Activated T-cell treated with anti-CD3 and anti-CD28 coated beads, Interleukin-2, amount 50 U/mL, for 1 hour (primary cell): ENCODE data around the gene NDUFB3.

Experiments
- DNase-seq: peaks from one replicate; pipeline ENCODE4 v3.0.0-alpha.2; 2020

Gene NDUFB3

DNA sequence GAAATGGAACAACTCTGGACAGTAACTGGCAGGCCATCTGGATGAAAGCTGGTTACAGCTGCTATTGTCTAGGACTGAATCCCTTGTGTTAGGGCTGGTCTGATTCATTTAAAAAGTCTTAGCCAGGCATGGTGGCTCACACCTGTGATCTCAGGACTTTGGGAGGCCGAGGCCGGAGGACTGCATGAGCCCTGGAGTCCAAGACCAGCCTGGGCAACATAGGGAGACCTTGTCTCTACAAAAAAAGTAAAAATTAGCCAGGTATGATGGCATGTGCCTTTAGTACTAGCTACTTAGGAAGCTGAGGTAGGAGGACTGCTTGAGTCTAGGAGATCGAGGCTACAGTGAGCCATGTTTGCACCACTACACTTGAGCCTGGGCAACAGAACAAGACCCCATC is 28.7 kb downstream of the NDUFB3 start:
- no peak for DNase-seq

DNA sequence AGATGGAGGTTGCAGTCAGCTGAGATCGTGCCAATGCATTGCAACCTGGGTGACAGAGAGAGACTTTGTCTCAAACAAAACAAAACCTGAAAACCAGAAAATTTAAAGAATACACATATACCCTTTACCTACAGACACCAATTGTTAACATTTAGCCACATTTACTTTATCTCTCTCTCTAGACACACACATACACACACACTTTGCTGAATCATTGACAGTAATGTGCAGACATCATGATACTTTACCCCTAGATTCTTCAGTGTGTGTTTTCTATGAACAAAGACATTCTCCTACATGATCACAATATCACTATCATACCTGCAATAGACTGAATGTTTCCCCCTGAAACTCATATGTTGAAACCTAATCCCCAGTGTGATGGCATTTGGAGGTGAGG is 34.0 kb downstream of the NDUFB3 start:
- DNase-seq = no peak

DNA sequence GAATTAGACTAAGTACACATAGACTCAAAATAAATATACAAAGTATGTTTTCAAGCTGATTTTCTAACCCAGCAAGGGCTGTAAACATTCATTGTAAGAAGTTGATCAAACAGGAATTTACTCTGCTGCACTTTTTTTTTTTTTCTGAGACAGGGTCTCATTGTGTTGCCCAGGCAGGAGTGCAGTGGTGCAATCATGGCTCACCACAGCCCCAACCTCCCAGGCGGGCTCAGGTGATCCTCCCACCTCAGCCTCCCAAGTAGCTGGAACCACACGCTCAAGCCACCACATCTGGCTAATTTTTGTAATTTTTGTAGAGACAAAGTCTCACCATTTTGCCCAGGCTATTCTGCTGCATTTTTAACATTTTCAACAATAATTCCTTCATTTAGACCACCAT is 35.8 kb downstream of the NDUFB3 start:
- DNase-seq = no peak

DNA sequence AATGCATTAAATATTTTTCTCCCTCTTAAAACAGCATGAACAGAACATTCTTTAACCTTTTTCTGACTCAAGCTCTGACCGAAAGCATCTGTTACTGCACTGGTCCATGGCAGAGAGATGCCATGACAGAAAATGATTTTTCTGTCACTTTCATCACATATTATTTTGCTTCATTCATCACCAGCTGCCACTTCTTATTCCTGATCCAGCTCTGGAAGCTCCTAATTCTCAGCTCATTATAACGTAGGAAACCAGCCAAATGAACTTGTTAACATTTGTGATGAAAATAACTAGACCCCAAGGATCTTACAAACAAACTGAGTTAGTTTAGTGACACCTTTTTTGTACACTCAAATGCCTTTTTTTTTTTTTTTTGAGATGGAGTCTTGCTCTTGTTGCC is 36.5 kb downstream of the NDUFB3 start:
- DNase-seq = no peak

DNA sequence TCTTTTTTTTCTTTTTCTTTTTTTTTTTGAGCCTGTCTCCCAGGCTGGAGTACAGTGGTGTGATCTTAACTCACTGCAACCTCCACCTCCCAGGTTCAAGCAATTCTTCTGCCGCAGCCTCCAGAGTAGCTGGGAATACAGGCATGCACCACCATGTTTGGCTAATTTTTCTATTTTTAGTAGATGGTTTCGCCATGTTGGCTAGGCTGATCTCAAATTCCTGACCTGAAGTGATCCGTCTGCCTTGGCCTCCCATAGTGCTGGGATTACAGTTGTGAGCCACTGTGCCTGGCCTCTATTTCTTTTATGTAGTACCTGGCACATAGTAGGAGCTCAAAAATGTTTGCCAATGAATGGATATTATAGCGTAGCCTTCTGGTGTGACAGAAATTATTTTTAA is 37.4 kb downstream of the NDUFB3 start:
- DNase-seq = no peak

DNA sequence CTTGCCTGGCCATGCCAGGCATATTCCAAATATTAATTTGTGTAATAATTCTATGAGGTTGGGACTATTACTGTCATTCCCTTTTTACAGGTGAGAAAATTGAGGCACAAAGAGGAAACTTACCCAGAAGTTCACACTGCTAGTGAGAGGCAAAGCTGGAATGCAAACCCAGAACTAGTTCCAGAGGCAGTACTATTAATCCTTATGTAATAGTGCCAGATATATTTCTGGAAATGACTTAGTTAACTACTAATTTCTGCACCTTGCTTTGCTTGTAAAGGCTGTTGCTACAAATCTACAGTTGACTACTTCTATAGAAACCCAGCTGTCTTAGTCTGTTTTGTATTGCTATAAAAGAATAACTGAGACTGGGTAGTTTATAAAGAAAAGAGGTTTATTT is 38.8 kb downstream of the NDUFB3 start:
- no peak for DNase-seq

DNA sequence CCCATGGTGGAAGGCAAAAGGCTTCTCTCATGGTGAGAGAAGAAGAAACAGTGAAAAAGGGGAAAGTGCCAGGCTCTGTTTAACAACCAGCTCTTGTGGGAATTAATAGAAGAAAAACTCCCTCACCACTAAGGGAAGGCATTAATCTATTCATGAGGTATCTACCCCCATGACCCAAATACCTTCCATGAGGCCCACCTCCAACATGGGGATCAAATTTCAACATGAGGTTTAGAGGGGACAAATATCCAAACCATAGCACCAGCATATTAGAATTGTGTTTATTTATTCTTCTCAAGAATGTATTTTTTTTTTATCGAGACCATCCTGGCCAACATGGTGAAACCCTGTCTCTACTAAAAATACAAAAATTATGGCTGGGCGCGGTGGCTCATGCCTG is 39.3 kb downstream of the NDUFB3 start:
- DNase-seq = no peak

DNA sequence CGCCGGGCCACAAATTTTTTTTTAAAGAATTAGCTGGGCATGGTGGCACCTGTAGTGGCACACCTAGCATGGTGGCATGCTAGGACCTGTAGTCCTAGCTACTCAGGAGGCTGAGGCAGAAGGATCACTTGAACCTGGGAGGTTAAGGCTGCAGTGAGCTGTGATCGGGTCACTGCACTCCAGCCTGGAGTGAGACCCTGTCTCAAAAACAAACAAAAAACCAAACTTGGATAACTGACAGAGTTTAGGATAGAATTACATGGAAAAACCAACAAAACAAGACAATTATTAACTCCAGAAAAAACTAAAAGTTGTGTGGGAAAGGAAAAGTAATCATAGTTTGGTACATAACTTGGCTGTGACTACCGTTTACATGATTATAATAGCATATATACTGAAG is 42.5 kb downstream of the NDUFB3 start:
- no peak for DNase-seq

DNA sequence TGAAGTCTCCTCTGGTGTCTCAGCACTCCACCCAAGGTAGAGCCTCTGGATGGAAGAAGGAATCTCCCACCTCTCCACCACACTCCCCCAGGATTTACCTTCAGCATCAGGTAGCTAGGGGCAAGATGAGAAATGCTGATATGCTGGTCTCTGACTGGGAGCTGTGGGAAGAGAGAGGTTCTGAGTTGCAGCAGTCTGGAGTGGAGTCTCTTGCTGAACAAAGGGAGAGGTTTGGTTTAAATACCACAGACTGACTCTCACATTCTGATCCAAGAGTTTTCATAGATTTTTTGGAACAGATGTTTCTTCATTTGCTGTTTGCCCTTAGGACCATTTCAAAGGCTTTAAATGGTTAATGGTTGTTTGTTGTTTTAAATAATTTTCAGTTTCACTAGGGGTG is 43.0 kb downstream of the NDUFB3 start:
- no peak for DNase-seq

DNA sequence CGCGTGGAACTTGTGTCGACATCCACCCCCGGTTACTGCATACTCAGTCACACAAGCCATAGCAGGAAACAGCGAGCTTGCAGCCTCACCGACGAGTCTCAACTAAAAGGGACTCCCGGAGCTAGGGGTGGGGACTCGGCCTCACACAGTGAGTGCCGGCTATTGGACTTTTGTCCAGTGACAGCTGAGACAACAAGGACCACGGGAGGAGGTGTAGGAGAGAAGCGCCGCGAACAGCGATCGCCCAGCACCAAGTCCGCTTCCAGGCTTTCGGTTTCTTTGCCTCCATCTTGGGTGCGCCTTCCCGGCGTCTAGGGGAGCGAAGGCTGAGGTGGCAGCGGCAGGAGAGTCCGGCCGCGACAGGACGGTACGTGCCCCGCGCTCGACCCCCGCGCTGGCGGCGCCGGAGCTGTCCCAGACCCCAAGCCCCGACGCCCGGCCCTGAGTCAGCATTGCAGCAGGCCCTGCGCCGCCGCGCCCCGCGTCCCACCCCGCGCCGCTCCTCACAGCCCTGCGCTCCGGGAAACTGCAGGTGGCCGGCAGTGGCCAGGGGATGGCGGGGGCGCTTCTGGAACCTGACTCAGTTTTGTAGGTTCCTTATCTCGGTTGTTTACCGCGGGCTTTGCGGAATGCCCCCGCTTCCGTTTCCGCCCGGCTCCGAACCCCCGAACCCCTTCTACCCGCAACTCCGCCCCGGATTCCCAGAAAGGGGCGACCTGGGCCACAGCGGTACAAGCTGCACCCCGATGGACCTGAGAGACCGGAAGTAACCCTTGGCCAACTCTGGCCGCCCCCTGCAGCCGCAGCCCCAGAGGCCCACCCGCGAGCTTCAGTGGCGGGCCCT is 44.5 kb downstream of the NDUFB3 start, which contains the start of gene CFLAR:
CFLAR (plus strand) TSS at position 50 of the 844 bp plus-strand sequence. CDS start 13,702 bp downstream, outside the sequence.
- peak; percentile 78 for DNase-seq

DNA sequence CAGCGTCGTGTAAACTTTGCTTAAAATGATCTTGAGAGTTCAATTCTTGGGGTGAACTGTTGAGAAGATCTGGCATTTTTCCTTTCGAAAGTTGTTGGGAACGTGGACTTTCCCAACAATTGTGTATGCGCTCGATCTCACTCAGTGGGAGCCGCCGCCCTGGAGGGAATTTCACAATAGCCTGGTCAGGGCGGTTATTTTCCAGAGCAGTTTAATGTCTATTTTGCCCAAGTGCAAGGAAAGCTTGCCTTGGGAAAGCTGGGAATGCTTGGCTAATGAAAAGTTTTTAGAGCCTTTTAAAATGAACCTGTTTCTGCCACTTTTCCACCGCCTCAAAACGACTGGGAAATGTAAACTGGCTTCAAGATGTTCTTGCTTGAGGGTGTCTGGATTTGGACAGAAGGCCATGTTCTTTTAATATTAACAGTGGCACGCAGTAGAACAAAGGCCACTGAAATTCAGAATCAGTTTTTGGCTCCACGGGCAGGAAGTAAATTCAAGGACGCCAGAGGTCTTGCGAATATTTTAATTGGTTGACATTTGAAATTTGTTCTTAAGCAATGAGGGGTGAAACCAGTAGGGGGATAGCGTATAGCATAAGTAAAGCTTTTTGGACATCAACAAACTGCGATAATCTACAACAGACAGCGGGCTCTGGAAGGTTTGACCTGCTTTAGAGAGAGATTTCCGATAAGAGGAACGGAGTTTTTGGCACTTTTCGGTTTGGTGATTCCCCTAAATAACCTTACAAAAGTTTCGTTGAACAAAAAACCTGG is 45.3 kb downstream of the NDUFB3 start:
- DNase-seq = no peak

DNA sequence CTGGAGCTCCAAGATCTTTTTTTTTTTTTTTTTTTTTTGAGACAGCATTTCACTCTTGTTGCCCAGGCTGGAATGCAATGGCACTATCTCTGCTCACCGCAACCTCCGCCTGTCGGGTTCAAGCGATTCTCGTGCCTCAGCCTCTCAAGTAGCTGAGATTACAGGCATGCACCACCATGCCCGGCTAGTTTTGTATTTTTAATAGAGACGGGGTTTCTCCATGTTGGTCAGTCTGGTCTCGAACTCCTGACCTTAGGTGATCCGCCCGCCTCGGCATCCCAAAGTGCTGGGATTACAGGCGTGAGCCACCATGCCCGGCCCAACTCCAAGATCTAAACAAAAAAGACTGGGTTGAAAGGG is 45.9 kb downstream of the NDUFB3 start:
- peak; percentile 54 for DNase-seq

DNA sequence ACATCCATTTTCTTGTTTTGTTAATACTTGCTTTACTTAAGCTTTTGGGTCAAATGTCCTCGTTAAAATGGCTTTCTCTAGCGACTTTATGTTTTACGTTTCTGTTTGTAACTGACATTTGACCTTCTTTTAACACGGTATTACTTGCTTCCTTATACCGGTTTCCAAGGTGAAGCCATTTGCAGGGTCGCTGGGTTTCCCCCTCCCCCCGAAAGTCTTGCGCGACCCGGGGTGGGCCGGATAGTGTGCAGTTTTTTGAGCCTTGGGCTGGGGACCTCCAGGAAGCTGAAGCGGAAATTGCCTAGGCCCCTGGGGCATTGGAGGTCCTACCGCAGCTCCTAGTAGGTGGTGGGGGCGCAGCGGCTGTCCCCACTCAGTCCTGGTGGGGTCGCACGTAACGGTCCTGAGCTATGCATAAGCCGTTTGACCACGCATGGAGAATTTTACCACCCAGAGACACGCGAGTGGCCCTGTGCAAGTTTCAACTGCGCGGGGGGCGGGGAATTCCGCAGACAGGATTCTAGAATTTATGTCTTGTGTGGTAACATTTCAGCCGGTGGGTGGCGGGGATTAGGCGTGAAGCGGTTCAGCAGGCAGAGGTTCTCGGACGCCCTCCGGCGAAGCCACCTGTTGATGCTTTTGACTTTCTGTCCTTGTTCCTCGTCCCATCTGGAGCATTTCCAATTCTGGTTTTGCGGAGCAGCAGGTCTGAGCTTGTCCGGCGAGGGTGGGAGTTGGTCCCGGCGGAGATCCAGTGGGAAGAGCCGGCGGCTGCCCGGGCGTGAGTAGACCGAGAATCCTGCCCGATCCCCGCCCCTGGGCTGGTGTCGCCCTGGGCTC is 46.5 kb downstream of the NDUFB3 start:
- DNase-seq = peak; percentile 86

DNA sequence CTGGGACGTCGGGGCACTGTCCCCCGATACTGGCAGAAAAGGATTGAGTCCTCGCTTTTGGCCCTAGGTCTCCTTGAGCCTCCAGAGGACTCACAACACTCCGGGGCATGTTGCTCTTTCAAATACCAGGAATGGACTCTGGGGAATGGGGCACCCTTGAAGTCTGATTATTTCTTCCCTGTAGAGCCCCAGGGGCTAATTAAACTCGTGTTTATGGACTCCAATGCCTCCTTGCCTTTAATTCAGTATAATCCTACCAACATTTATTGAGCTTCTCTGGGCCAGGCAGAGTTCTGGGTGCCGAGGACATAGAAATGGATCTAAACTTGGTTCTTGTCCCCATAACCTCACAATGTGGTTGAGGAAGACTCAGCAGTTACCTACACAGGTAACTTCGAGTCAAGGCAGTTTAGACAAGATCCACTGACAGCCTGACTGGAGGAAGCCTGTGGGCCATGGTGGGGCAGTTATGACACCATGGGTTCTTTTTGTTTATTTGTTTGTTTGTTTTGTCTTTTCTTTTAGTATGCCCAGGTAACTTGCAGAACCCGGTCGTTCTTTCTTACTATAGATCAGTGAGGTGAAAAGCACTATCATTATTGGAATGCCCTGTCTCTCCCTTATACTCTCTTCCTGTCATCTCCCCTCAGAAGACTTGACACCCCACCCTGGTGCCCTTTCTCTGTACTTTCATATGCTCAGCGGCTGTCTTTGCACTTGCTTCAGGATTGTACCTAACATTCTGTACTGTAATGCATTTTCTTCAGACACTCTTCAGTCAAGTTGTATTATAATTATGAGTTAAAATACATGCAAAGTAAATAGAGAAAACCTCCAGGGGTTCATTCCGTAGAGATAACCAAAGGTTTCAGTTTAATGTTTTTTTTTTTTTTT is 47.4 kb downstream of the NDUFB3 start:
- DNase-seq = peak; percentile 39

DNA sequence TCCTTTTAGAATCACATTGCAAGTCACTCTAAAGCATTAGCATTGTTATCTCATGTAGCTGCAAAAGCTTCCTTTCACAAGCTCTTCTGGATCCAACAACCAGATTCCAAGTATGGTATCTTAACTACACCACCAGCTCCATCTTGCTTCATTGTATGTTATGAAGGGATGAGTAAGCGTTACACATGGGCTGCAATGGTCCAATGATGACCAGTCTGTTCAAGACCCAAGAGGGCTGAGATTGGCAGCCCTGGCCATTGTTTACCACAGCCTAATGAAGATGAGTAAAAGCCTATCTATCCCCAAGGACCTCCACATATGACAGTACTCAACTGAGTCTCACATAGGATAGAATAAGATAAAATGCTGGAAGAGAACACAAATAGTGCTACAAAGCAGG is 50.5 kb downstream of the NDUFB3 start:
- DNase-seq = no peak

DNA sequence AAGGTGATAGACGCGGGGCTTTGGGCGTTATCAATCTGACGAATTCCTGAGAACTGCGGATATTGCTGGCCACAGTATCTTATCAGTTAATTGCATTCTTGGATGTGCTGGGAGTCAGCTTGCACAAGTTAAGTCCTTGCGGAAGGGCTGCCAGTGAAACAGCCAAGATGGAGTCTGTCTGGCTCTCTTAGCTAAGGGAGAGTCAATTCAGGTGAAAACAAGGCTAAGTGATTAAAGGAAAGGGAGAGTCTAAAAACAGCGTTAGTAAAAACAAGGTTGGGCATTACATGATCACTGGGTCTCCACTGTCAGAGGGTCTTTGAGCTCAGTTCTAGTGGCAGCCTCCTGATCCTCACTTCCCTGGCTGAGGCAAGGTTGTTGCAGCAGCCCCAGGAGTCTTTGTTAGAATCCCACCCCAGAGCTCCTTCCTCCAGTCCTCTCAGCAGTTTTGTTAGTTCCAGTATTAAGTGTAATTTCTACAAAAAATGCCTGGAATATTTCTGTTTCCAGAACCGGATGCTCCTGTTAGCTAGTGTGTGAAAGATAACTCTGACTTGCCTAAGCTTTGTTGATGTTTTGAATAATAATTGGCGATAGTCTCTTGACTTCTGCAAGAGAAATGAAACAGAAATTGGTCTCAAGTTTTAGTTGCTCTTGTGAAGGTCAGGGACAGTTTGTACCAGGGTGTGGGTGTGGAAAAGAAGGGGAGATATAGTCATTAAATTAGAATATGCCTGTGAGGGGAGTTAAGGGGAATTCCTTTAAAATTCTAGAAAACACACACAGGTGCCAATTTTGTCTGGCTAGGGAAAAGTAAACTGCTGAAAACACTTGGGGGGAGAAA is 54.7 kb downstream of the NDUFB3 start:
- no peak for DNase-seq

DNA sequence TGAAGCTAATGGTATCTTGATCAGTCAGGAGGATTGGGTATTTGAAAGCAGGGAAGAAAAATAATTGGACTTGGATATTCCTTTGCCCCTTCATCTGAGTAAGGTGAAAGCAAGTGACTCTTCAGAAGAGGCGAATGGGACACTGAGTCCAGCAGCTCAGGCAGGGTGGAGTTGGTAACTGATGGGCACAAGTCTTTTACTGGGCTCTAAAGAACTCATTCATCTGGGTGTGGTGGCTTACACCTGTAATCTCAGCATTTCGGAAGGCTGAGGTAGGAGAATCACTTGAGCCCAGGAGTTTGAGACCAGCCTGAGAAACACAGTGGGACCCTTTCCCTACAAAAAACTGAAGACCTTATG is 55.3 kb downstream of the NDUFB3 start:
- no peak for DNase-seq

DNA sequence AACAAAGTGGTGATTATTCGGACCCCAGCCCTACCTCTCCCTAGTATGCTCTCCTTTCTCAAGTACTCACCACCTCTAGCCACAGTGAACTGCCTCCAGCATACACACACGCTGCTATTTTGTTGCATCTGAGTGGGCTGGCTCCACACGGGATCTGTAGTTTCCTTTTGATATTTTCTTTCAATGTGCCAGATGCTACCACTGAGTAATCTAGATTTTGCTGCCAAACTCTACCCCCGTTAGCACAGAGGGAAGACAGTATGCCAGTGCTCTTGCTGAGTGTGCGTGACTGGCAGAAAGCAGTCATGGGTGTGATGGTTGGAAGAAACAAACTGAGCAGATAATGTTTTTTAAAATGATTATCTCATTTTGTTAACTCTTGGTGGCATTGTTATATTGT is 55.8 kb downstream of the NDUFB3 start:
- DNase-seq = peak; percentile 37

DNA sequence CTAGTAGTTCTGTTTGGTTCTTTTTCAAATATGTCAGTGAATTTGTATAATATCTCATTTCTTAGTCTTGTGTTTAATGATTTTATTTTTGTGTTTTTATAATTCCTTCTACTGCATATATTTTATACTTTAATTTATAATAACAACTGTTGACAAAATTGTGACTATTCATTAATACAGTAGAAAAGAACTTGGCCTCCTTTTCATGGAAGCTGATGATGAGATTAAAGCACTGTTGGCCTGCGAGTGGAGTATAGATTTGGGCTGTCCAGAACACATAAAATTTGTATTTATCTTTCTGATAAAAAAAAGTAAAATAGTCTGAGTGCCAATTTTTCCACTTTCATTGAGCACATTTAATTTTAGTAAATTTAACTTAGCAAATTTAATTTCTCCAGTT is 56.2 kb downstream of the NDUFB3 start:
- DNase-seq = no peak

DNA sequence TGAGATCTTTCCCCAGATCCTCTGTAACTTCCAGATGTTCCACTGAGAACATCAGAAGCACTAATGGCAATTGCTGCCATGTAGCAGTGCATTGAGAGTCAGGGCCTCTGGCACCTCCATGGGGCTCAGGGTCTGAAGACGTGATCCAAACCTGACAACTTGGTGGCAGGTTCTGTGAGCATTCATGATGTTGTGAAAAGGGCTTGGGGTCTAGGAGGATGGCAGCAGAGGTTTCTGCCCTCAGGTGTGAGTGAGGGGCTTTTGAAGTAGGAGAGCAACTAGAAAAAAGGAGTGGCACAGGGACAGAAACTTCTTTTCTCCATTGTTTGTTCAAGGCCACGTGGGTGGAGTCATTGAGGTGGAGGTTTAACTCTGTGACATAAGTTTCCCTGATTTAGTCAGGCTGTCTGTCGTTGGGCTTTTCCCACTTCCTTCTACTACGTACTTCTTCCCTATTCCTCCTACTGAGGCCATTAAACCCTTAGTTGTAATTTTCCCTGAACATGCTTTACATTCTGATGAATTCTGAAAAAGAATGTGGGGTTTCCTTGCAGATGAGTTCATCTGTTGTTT is 57.2 kb downstream of the NDUFB3 start:
- DNase-seq = peak; percentile 52
